H1 (cell line): ENCODE results near the gene BMPR1A. TPM values are rescaled to one million over a fixed set of nuclear protein-coding genes. Genes with fewer than 3 reads are reported as not detected.

ENCODE experiments used
- CHD7 ChIP-seq: fragments of 300-600 bp; sonication (generic); IDR thresholded peaks from 2 replicates; pipeline ENCODE4 v1.7.1; 2012; ENCODE audit warnings: low read length, moderate library complexity, mild to moderate bottlenecking, inconsistent platforms; ENCODE audit not compliant: insufficient replicate concordance
- ZNF274 ChIP-seq: IDR thresholded peaks from 2 replicates; pipeline ENCODE4 v1.7.0; 2012; ENCODE audit warnings: low read length, borderline replicate concordance; ENCODE audit errors: extremely low read depth
- polyA plus RNA-seq, 7 experiments: library from polyadenylated mRNA; depleted of rRNA in 3 of 7; stranded (reverse) in 5 of 7; unstranded in 2 of 7; fragments of >200 nt in 5 of 7; fragments of 200-250 nt in 2 of 7; gene quantifications; 1 replicate in 5 of 7; 2 replicates in 1 of 7; 4 replicates in 1 of 7; pipeline versions ENCODE4 v1.2.1 to v1.2.3, GENCODE V29; 2011 to 2013; ENCODE audit warnings: missing spikeins in 2 of 7, mixed read lengths in 2 of 7
- total RNA-seq: library from RNA; stranded (reverse); fragmentation: NEBNext Ultra II Directional; extraction: Animal tissue kit (Norgen Biotek cat#: 25700); gene quantifications from 2 replicates; pipeline ENCODE4 v1.2.1, GENCODE V29; 2021

BMPR1A gene
- total and polyA plus RNA-seq, 2 of the 8 experiments (the other 6 are each of a cell fraction or from before 2014, with no cell fraction given): 34.4 to 129 TPM

GRCh38 chr10:86870679-86871078 is 114.3 kb downstream of the BMPR1A start (continued):
- TF ChIP-seq CHD7 (no peak), ZNF274 (no peak)
